HepG2 (cell line): ENCODE measurements around the gene GRAP. TPM values are rescaled to one million over a fixed set of nuclear protein-coding genes. Genes with fewer than 3 reads are reported as not detected.

Experiments
- ARHGAP35 ChIP-seq: sonication (generic); formaldehyde crosslinking; IDR thresholded peaks from 2 replicates; pipeline ENCODE4 v1.9.0; 2022; ENCODE audit warnings: mild to moderate bottlenecking, inconsistent platforms, moderate library complexity, missing genetic modification reagents, borderline replicate concordance
- ARNT2 ChIP-seq: sonication (generic); formaldehyde crosslinking; IDR thresholded peaks from 2 replicates; pipeline ENCODE4 v1.8.0; 2022; ENCODE audit warnings: mild to moderate bottlenecking, low read depth, missing genetic modification reagents, moderate library complexity
- CBX2 ChIP-seq, 2 experiments: fragments of 200-600 bp in 1 of 2; sonication (generic); formaldehyde crosslinking in 1 of 2; IDR thresholded peaks; 2 replicates each; pipeline versions ENCODE4 v1.7.0 to v1.8.1; 2018 to 2022; ENCODE audit warnings: low read depth in 2 of 2, low read length in 1 of 2, mild to moderate bottlenecking in 1 of 2, missing genetic modification reagents in 1 of 2
- GFI1 ChIP-seq: sonication (generic); formaldehyde crosslinking; IDR thresholded peaks from 2 replicates; pipeline ENCODE4 v1.5.0; 2020; ENCODE audit warnings: missing genetic modification reagents, mild to moderate bottlenecking, borderline replicate concordance
- HDAC2 ChIP-seq: sonication (generic); formaldehyde crosslinking; IDR thresholded peaks from 2 replicates; pipeline ENCODE4 v1.4.0; 2020; ENCODE audit warnings: missing genetic modification reagents
- MED8 ChIP-seq: sonication (generic); formaldehyde crosslinking; IDR thresholded peaks from 2 replicates; pipeline ENCODE4 v1.8.1; 2023; ENCODE audit warnings: mild to moderate bottlenecking, missing genetic modification reagents; ENCODE audit not compliant: insufficient replicate concordance
- NAIF1 ChIP-seq: sonication (generic); formaldehyde crosslinking; IDR thresholded peaks from 2 replicates; pipeline ENCODE4 v1.5.0; 2020; ENCODE audit warnings: mild to moderate bottlenecking, missing genetic modification reagents, borderline replicate concordance
- SIX4 ChIP-seq: sonication (generic); formaldehyde crosslinking; IDR thresholded peaks from 2 replicates; pipeline ENCODE4 v1.4.0; 2020; ENCODE audit warnings: missing genetic modification reagents
- SRSF1 ChIP-seq: fragments of 200-400 bp; formaldehyde crosslinking; optimal IDR thresholded peaks from 2 replicates; pipeline ENCODE3; 2017; ENCODE audit warnings: mild to moderate bottlenecking, low read depth, low read length, moderate library complexity
- SRSF4 ChIP-seq: fragments of 200-400 bp; formaldehyde crosslinking; IDR thresholded peaks from one replicate; pipeline ENCODE4 v1.6.1; 2018; ENCODE audit warnings: mild to moderate bottlenecking, low read depth, low read length, moderate library complexity; ENCODE audit not compliant: poor library complexity, severe bottlenecking
- ZBTB14 ChIP-seq: sonication (generic); formaldehyde crosslinking; IDR thresholded peaks from 2 replicates; pipeline ENCODE4 v1.4.0; 2020; ENCODE audit warnings: missing genetic modification reagents
- ZBTB21 ChIP-seq: sonication (generic); formaldehyde crosslinking; IDR thresholded peaks from 2 replicates; pipeline ENCODE4 v1.4.0; 2020; ENCODE audit warnings: missing genetic modification reagents
- ZGPAT ChIP-seq: IDR thresholded peaks from 2 replicates; pipeline ENCODE4 v1.6.1; 2016; ENCODE audit warnings: mild to moderate bottlenecking
- ZNF547 ChIP-seq: sonication (generic); formaldehyde crosslinking; IDR thresholded peaks from 2 replicates; pipeline ENCODE4 v1.5.1; 2020; ENCODE audit warnings: mild to moderate bottlenecking, missing genetic modification reagents
- ZNF780A ChIP-seq: sonication (generic); formaldehyde crosslinking; IDR thresholded peaks from 2 replicates; pipeline ENCODE4 v1.8.0; 2022; ENCODE audit warnings: mild to moderate bottlenecking, missing genetic modification reagents, moderate library complexity
- polyA plus RNA-seq, 8 experiments: library from polyadenylated mRNA; depleted of rRNA in 3 of 8; stranded (reverse) in 7 of 8; unstranded in 1 of 8; fragments of >200 nt; fragmentation: Illumina TruSeq in 4 of 8; extraction: Trizol in 4 of 8; gene quantifications; 2 replicates each; pipeline versions ENCODE4 v1.2.1 to v1.2.3, GENCODE V29; 2011 to 2016; ENCODE audit warnings: low read depth in 4 of 8, missing spikeins in 1 of 8, mixed read lengths in 1 of 8; ENCODE audit not compliant: insufficient read depth in 1 of 8
- total RNA-seq, 5 experiments: library from RNA; depleted of rRNA; stranded (reverse); fragments of >200 nt; fragmentation: Illumina TruSeq; extraction: Trizol; gene quantifications; 2 replicates each; pipeline ENCODE4 v1.2.3, GENCODE V29; 2016; ENCODE audit warnings: low read depth in 1 of 5
- TF ChIP-seq, protein P1 (sequence below): sonication (generic); formaldehyde crosslinking; IDR thresholded peaks from 2 replicates; pipeline ENCODE4 v1.4.0; 2020; ENCODE audit warnings: mild to moderate bottlenecking, missing genetic modification reagents

The GRAP gene
- total and polyA plus RNA-seq, 2 of the 13 experiments (the other 11 are each of a cell fraction or from before 2014, with no cell fraction given) = 0.77 to 1.7 TPM

- TF ChIP-seq ZBTB21 (CRISPR knock-in tag) (no peak), ARHGAP35 (CRISPR knock-in tag) (no peak; the same call in 1 of the 2 replicates), NAIF1 (CRISPR knock-in tag) (no peak), ZBTB14 (CRISPR knock-in tag) (no peak), HDAC2 (peak; percentile 69), SIX4 (CRISPR knock-in tag) (no peak), GFI1 (CRISPR knock-in tag) (no peak), ZGPAT (CRISPR knock-in tag) (peak; percentile 77; the same call in 1 of the 2 replicates), SRSF4 (no peak), SRSF1 (peak; percentile 91), CBX2 (IDR thresholded peaks at IDR 0.05; ENCODE audit: low read depth, low read length) (no peak), CBX2 (CRISPR knock-in tag; IDR thresholded peaks at IDR 0.05; ENCODE audit: low read depth) (no peak), ZNF547 (CRISPR knock-in tag) (no peak), ZNF780A (CRISPR knock-in tag) (no peak), MED8 (peak; percentile 49), ARNT2 (CRISPR knock-in tag) (no peak)
- TF ChIP-seq, protein P1, sequence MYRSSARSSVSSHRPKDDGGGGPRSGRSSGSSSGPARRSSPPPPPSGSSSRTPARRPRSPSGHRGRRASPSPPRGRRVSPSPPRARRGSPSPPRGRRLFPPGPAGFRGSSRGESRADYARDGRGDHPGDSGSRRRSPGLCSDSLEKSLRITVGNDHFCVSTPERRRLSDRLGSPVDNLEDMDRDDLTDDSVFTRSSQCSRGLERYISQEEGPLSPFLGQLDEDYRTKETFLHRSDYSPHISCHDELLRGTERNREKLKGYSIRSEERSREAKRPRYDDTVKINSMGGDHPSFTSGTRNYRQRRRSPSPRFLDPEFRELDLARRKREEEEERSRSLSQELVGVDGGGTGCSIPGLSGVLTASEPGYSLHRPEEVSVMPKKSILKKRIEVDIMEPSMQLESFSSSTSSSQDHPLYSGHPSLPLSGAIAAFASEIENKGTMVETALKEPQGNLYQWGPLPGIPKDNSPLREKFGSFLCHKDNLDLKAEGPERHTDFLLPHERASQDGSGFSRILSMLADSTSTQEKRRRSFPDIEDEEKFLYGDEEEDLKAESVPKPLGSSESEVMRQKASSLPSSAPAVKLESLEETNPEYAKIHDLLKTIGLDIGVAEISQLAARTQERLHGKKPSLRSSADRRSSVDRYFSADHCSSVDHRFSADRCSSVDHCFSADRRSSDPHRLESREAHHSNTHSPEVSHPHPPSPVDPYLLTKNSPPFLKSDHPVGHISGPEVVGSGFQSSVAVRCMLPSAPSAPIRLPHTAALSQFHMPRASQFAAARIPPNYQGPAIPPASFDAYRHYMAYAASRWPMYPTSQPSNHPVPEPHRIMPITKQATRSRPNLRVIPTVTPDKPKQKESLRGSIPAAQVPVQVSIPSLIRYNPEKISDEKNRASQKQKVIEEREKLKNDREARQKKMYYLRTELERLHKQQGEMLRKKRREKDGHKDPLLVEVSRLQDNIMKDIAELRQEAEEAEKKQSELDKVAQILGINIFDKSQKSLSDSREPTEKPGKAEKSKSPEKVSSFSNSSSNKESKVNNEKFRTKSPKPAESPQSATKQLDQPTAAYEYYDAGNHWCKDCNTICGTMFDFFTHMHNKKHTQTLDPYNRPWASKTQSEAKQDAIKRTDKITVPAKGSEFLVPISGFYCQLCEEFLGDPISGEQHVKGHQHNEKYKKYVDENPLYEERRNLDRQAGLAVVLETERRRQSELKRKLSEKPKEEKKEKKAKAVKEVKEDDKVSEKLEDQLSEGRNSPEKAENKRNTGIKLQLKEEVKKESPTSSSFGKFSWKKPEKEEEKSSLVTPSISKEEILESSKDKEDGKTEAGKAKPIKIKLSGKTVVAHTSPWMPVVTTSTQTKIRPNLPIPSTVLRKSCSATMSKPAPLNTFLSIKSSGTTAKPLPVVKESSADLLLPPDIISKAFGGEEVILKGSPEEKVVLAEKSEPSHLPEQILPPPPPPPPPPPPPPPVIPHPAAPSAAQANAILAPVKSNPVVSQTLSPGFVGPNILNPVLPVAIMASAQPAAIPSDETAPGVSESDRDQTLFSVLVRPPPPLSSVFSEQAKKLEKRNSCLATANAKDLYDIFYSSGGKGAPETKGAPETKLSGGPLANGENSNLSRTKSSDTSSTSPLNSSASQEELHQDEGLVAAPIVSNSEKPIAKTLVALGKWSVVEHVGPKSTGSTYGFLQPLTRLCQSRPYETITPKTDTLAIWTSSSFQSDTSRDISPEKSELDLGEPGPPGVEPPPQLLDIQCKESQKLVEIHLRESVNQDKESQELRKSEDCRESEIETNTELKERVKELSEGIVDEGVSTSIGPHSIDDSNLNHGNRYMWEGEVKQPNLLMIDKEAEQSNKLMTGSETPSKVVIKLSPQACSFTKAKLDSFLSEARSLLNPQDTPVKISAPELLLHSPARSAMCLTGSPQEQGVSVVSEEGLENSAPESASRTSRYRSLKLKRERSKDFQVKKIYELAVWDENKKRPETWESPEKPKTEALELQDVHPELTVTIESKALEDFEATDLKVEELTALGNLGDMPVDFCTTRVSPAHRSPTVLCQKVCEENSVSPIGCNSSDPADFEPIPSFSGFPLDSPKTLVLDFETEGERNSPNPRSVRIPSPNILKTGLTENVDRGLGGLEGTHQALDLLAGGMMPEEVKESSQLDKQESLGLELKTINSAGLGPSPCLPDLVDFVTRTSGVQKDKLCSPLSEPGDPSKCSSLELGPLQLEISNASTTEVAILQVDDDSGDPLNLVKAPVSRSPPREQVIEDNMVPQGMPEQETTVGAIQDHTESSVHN (CRISPR knock-in tag) = 0 out of 2 replicates have a peak, but pooled peaks have one; percentile 23
Measured at GRCh38 chr17:18981642-18982424, 64.9 kb downstream of the GRAP start (continued).
